Endothelial cell (in vitro differentiated cells): ENCODE data around the gene ZNF554. TPM values are rescaled to one million over a fixed set of nuclear protein-coding genes. Genes with fewer than 3 reads are reported as not detected.

ENCODE experiments used
- DNase-seq: peaks from one replicate; pipeline ENCODE4 v3.0.0; 2021; ENCODE audit warnings: low spot score
- H3K27ac Mint-ChIP-seq: one replicate; pipeline ENCODE4 v1.8.0; 2021; ENCODE audit warnings: mixed read lengths, inconsistent platforms; ENCODE audit not compliant: unreplicated experiment
- H3K27me3 Mint-ChIP-seq: one replicate; pipeline ENCODE4 v1.8.0; 2021; ENCODE audit warnings: mild to moderate bottlenecking, moderate library complexity, mixed read lengths, inconsistent platforms; ENCODE audit not compliant: unreplicated experiment
- H3K36me3 Mint-ChIP-seq: one replicate; pipeline ENCODE4 v1.8.0; 2021; ENCODE audit warnings: mild to moderate bottlenecking, low read depth, mixed read lengths, inconsistent platforms; ENCODE audit not compliant: unreplicated experiment
- H3K4me1 Mint-ChIP-seq: one replicate; pipeline ENCODE4 v1.8.0; 2021; ENCODE audit warnings: mild to moderate bottlenecking, mixed read lengths, inconsistent platforms; ENCODE audit not compliant: unreplicated experiment
- H3K4me3 Mint-ChIP-seq: one replicate; pipeline ENCODE4 v1.8.0; 2021; ENCODE audit warnings: mild to moderate bottlenecking, mixed read lengths, inconsistent platforms; ENCODE audit not compliant: unreplicated experiment
- H3K9me3 Mint-ChIP-seq: one replicate; pipeline ENCODE4 v1.8.0; 2021; ENCODE audit warnings: mixed read lengths, inconsistent platforms; ENCODE audit not compliant: unreplicated experiment
- long read RNA-seq: library from polyadenylated mRNA; unstranded; transcript quantifications from one replicate; pipeline ENCODE4 v2.0.0, GENCODE V29; 2020; ENCODE audit not compliant: unreplicated experiment
- total RNA-seq: library from RNA; stranded (reverse); fragmentation: NEBNext Ultra II Directional; extraction: Animal tissue kit (Norgen Biotek cat#: 25700); gene quantifications from one replicate; pipeline ENCODE4 v1.2.1, GENCODE V29; 2021; ENCODE audit not compliant: unreplicated experiment
- TF ChIP-seq, protein P1 (sequence below): fragments of 200-600 bp; sonication (generic); IDR thresholded peaks from one replicate; pipeline ENCODE4 v1.5.0; 2021; ENCODE audit warnings: antibody characterized with exemption; ENCODE audit not compliant: unreplicated experiment

The ZNF554 gene
- total RNA-seq, result 9.0 TPM
- long read RNA-seq, transcript ZNF554-201 (5 exons, 2,736 nt), result major isoform, 5 of 8 reads
- long read RNA-seq, partial matches to known transcripts, result 0 of 8 reads
- long read RNA-seq, other reads (novel, unspliced or antisense), result 3 of 8 reads

- peak; percentile 100 for DNase-seq
- Mint-ChIP-seq H3K9me3 (no peaks in the 10 kb centered on the region), H3K36me3 (peaks cover 14% of the 10 kb centered on the region), H3K27me3 (peaks cover 11% of the 10 kb centered on the region), H3K4me1 (no peaks in the 10 kb centered on the region), H3K4me3 (peak within 1 kb of the TSS; percentile 94), H3K27ac (no peak within 1 kb of the TSS)
- TF ChIP-seq, protein P1, sequence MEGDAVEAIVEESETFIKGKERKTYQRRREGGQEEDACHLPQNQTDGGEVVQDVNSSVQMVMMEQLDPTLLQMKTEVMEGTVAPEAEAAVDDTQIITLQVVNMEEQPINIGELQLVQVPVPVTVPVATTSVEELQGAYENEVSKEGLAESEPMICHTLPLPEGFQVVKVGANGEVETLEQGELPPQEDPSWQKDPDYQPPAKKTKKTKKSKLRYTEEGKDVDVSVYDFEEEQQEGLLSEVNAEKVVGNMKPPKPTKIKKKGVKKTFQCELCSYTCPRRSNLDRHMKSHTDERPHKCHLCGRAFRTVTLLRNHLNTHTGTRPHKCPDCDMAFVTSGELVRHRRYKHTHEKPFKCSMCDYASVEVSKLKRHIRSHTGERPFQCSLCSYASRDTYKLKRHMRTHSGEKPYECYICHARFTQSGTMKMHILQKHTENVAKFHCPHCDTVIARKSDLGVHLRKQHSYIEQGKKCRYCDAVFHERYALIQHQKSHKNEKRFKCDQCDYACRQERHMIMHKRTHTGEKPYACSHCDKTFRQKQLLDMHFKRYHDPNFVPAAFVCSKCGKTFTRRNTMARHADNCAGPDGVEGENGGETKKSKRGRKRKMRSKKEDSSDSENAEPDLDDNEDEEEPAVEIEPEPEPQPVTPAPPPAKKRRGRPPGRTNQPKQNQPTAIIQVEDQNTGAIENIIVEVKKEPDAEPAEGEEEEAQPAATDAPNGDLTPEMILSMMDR, result peak; percentile 97
Measured at GRCh38 chr19:2819540-2820111, at the start of gene ZNF554. TSS of gene ZNF554 (plus strand) at chr19:2819868. CDS start at chr19:2820072, 204 bp downstream.

- DNase-seq, result no peak
- Mint-ChIP-seq H3K27ac (peak overlapping the region; percentile 18), H3K36me3 (peaks cover 8% of the 10 kb centered on the region), H3K4me3 (no peak overlapping the region), H3K9me3 (no peaks in the 10 kb centered on the region), H3K4me1 (peaks cover 1% of the 10 kb centered on the region), H3K27me3 (peaks cover 3% of the 10 kb centered on the region)
- TF ChIP-seq, protein P1, result no peak
Measured at GRCh38 chr19:2770055-2771013, 49.3 kb upstream of the ZNF554 start.

DNA sequence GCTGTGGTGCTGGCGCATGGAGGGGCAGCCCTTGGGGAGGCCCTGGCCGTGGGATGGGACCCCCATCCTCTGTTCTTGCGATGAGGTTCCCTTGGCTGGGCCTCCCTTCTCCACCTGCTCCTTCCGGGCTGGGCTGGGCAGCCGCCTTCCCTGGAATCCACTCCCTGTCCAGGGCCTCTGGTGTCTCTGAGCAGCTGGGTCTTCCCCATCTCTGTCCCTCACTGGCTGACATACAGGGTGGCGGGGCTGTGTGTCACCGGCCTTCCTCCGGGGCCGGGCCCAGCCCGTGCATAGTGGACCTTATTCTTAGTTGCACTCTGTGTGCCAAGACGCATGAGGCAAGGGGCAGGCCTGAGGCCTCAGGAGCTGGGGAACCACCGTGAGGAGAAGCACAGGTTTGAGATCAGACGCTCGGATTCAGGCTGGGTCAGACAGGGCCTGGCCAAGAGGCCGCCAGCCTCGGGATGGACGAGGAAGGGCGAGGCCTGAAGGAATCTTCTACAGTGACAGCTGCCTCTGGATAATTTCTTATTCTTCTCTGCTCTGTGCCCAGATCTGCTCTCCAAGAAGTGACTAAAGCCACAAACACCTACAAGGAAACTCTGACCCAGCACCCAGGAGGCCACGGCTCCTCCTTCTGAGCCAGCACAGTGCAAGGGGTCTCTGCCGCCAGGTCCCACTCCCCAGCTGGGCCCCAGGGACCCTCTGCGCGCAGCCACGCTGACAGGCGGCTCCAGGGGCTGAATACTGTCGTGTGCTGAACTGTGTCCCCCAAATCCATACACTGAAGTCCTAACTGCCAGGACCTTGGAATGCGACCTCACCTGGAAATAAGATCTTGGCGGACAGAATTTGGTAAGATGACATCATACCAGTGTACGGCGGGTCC is 47.6 kb upstream of the ZNF554 start:
- peaks cover 8% of the 10 kb centered on the region for H3K4me1 Mint-ChIP-seq
- H3K4me3 Mint-ChIP-seq, result peak overlapping the region; percentile 58
- H3K9me3 Mint-ChIP-seq, result no peaks in the 10 kb centered on the region
- DNase-seq, result no peak
- no peak overlapping the region for H3K27ac Mint-ChIP-seq
- H3K36me3 Mint-ChIP-seq, result peaks cover 8% of the 10 kb centered on the region
- peaks cover 8% of the 10 kb centered on the region for H3K27me3 Mint-ChIP-seq
- TF ChIP-seq, protein P1, result no peak

- Mint-ChIP-seq H3K27ac (peak overlapping the region; percentile 68), H3K4me1 (peaks cover 8% of the 10 kb centered on the region), H3K36me3 (peaks cover 11% of the 10 kb centered on the region), H3K4me3 (no peak overlapping the region), H3K27me3 (peaks cover 6% of the 10 kb centered on the region), H3K9me3 (no peaks in the 10 kb centered on the region)
- DNase-seq, result no peak
- TF ChIP-seq, protein P1, result no peak
Measured at GRCh38 chr19:2774083-2774679, 45.5 kb upstream of the ZNF554 start.
